HFFc6 (cell line): ENCODE measurements around the gene PIH1D1. TPM values are rescaled to one million over a fixed set of nuclear protein-coding genes. Genes with fewer than 3 reads are reported as not detected.
"Not testable (repeated sequence)": the region's sequence is repeated elsewhere in the genome, so short reads cannot be mapped to it uniquely, and the experiment has no call there.

Experiments used
- DNase-seq: peaks from one replicate; pipeline ENCODE4 v3.0.0-alpha.2; 2018
- H3K27ac Mint-ChIP-seq: 2 replicates; pipeline ENCODE4 v1.8.0; 2020; ENCODE audit warnings: mild to moderate bottlenecking, mixed read lengths
- H3K27me3 Mint-ChIP-seq: 2 replicates; pipeline ENCODE4 v1.8.0; 2021; ENCODE audit warnings: mild to moderate bottlenecking, moderate library complexity, mixed read lengths; ENCODE audit not compliant: insufficient read depth
- H3K36me3 Mint-ChIP-seq: 2 replicates; pipeline ENCODE4 v1.8.0; 2021; ENCODE audit warnings: low read depth, mixed read lengths
- H3K4me1 Mint-ChIP-seq: 2 replicates; pipeline ENCODE4 v1.8.0; 2020; ENCODE audit warnings: low read depth, mixed read lengths
- H3K4me3 Mint-ChIP-seq: 2 replicates; pipeline ENCODE4 v1.8.0; 2020; ENCODE audit warnings: mild to moderate bottlenecking, moderate library complexity, mixed read lengths
- H3K9me3 Mint-ChIP-seq: 2 replicates; pipeline ENCODE4 v1.8.0; 2020; ENCODE audit warnings: mild to moderate bottlenecking, mixed read lengths
- total RNA-seq, 6 experiments: library from RNA; stranded (reverse); fragmentation: NEBNext Ultra II Directional; extraction: Animal tissue kit (Norgen Biotek cat#: 25700); gene quantifications; 2 replicates in 1 of 6; 3 replicates in 5 of 6; pipeline ENCODE4 v1.2.3, GENCODE V29; 2021
- TF ChIP-seq, protein P1 (sequence below): fragments of 200-600 bp; sonication (generic); IDR thresholded peaks from 2 replicates; pipeline ENCODE4 v1.5.0; 2021; ENCODE audit warnings: antibody characterized with exemption, mild to moderate bottlenecking

PIH1D1 gene
- total RNA-seq, 6 experiments from 2014 or later = 55.8 to 65.6 (median 57.5) TPM

DNA sequence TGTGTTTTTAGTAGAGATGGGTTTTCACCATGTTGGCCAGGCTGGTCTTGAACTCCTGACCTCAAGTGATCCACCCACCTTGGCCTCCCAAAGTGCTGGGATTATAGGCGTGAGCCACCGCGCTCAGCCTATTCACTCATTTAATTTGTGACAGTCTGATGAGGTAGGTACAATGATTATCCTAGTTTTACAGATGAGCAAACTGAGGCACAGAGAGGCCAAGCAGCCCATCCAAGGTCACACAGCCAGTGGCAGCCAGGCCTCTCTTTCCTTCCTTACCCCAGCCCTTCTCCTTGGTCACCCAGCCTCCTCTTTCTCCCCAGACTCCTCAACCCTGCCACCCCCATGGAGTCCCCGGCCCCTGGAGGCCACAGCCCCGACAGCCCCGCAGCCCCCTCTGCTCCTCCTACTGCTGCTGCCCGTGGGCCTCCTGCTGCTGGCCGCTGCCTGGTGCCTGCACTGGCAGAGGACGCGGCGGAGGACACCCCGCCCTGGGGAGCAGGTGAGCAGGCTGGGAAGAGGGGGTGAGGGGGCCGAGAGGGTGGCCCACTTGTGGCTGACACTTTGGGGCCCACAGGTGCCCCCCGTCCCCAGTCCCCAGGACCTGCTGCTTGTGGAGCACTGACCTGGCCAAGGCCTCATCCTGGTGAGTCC lies 28.5 kb upstream of the PIH1D1 start:
- Mint-ChIP-seq H3K9me3 (no peaks in the 10 kb centered on the region), H3K4me1 (peaks cover 14% of the 10 kb centered on the region), H3K27ac (no peak overlapping the region), H3K4me3 (no peak overlapping the region), H3K27me3 (no peaks in the 10 kb centered on the region; the same call in 1 of the 2 replicates), H3K36me3 (no peaks in the 10 kb centered on the region)
- TF ChIP-seq, protein P1, sequence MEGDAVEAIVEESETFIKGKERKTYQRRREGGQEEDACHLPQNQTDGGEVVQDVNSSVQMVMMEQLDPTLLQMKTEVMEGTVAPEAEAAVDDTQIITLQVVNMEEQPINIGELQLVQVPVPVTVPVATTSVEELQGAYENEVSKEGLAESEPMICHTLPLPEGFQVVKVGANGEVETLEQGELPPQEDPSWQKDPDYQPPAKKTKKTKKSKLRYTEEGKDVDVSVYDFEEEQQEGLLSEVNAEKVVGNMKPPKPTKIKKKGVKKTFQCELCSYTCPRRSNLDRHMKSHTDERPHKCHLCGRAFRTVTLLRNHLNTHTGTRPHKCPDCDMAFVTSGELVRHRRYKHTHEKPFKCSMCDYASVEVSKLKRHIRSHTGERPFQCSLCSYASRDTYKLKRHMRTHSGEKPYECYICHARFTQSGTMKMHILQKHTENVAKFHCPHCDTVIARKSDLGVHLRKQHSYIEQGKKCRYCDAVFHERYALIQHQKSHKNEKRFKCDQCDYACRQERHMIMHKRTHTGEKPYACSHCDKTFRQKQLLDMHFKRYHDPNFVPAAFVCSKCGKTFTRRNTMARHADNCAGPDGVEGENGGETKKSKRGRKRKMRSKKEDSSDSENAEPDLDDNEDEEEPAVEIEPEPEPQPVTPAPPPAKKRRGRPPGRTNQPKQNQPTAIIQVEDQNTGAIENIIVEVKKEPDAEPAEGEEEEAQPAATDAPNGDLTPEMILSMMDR = no peak
- no peak for DNase-seq

DNA sequence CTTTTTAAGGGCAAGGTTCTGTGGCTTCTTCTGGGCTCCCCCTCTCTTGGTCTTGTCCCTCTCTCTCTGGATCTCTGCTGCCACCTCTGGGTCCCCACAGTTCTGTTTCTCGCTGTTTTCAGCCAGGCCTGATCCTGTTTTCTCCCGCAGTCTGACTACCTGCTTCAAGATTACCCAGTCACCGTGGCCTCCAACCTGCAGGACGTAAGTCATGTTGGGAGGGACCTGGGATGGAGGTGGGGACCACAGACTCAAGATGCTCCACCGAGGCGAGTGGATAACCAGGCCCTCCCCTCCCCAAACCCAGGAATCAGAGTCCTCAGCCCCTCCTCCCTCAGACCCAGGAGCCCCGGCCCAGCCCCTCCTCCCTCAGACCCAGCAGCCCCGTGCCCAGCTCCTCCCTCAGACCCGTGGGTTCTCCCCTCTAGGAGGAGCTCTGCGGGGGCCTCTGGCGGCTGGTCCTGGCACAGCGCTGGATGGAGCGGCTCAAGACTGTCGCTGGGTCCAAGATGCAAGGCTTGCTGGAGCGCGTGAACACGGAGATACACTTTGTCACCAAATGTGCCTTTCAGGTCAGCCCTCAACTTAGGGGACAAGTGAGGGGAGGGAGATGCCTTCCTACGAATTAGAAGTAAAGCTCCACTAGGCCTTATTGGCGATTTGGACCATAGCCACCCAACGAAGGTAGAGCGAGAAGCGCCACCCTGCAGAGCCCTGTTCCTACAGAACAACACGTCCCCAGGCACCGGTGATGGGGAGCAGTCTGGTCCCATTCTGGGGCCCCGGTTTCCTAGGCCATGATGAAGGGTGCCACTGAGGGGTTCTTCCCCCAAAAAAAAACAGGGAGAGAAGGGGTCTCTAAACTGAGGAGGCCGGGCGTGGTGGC lies 24.6 kb upstream of the PIH1D1 start:
- no peak for DNase-seq
- 0 out of 2 replicates have a peak overlapping the region, but pooled peaks have one; percentile 15 for H3K4me3 Mint-ChIP-seq
- no peaks in the 10 kb centered on the region; the same call in 1 of the 2 replicates for H3K27me3 Mint-ChIP-seq
- H3K4me1 Mint-ChIP-seq = peaks cover 29% of the 10 kb centered on the region
- no peaks in the 10 kb centered on the region for H3K36me3 Mint-ChIP-seq
- TF ChIP-seq, protein P1 = peak; percentile 54
- H3K27ac Mint-ChIP-seq = no peak overlapping the region
- H3K9me3 Mint-ChIP-seq = no peaks in the 10 kb centered on the region

GRCh38 chr19:49475191-49475917 lies 23.7 kb upstream of the PIH1D1 start:
- TF ChIP-seq, protein P1 = no peak
- no peak for DNase-seq
- H3K27ac Mint-ChIP-seq = peak overlapping the region; percentile 84
- no peaks in the 10 kb centered on the region for H3K27me3 Mint-ChIP-seq
- H3K9me3 Mint-ChIP-seq = no peaks in the 10 kb centered on the region
- peaks cover 29% of the 10 kb centered on the region for H3K4me1 Mint-ChIP-seq
- peak overlapping the region; percentile 89 for H3K4me3 Mint-ChIP-seq
- no peaks in the 10 kb centered on the region for H3K36me3 Mint-ChIP-seq

DNA sequence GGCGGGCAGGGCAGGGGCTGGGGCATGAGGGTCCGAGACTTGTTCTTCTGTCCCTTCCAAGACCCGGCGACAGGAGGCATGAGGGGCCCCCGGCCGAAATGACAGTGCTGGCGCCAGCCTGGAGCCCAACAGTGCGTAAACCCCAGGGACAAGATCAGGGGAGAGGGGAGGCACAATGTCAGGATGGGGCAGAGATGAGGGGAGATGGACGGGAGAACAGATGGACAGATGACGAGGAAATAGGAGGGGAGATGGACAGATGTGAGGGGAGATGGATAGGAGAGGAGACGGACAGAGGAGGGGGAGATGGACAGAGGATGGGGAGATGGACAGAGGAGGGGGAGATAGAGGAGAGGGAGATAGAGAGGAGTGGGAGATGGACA lies 22.9 kb upstream of the PIH1D1 start:
- H3K27ac Mint-ChIP-seq = peak overlapping the region; percentile 84
- H3K36me3 Mint-ChIP-seq = no peaks in the 10 kb centered on the region
- TF ChIP-seq, protein P1 = no peak
- DNase-seq = no peak
- peak overlapping the region; percentile 89 for H3K4me3 Mint-ChIP-seq
- no peaks in the 10 kb centered on the region for H3K9me3 Mint-ChIP-seq
- H3K4me1 Mint-ChIP-seq = peaks cover 29% of the 10 kb centered on the region
- H3K27me3 Mint-ChIP-seq = no peaks in the 10 kb centered on the region

DNA sequence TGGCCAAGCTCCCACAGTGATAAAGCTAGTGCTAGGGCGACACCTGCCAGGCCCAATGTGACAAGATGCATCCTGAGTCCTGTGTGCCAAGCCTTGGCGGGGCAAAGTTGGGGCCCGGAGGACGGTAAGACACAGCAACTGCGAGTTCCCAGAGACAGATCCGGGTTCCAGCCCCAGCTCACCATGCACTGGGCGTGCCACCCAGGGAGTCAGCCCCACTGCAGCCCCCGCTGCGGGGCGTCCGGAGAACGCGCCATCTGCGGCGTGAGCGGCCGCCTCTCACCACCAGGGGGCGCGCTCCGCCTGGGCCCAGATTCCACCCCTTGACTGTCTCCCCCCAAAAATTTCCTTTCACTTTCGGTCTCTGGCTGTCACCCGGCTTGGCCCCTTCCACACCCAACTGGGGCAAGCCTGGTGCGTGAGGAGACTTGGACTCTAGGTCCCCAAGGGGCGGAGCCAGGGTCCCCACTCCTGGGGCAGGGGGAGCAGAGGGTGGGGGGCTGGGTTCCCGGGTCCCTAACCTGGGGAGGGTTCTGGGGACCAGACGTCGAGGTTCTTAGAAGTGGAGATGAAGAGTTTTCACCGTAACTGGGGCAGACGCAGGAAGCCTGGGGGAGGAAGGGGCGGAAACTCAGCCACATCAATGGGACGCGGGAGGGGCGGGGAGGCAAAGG lies 22.4 kb upstream of the PIH1D1 start, which contains the start of gene FLT3LG:
Gene FLT3LG, plus strand, starts transcription at position 348 of the 674 bp plus-strand sequence. CDS start 425 bp downstream, outside the sequence.
- peaks cover 29% of the 10 kb centered on the region for H3K4me1 Mint-ChIP-seq
- H3K9me3 Mint-ChIP-seq = no peaks in the 10 kb centered on the region
- TF ChIP-seq, protein P1 = peak; percentile 100
- peak; percentile 54 for DNase-seq
- H3K36me3 Mint-ChIP-seq = no peaks in the 10 kb centered on the region
- peak within 1 kb of the TSS; percentile 89 for H3K4me3 Mint-ChIP-seq
- H3K27ac Mint-ChIP-seq = peak within 1 kb of the TSS; percentile 84
- H3K27me3 Mint-ChIP-seq = no peaks in the 10 kb centered on the region

GRCh38 chr19:49473501-49473867 lies 21.9 kb upstream of the PIH1D1 start:
- DNase-seq, H3K27me3 Mint-ChIP-seq, H3K9me3 Mint-ChIP-seq, H3K36me3 Mint-ChIP-seq: not testable (repeated sequence)
- H3K27ac Mint-ChIP-seq = peak overlapping the region; percentile 84; the same call in 1 of the 2 replicates
- H3K4me3 Mint-ChIP-seq = peak overlapping the region; percentile 89
- peaks cover 29% of the 10 kb centered on the region for H3K4me1 Mint-ChIP-seq
